GM12891 (cell line): ENCODE data around the gene C10orf95.
A peak's percentile ranks its signal among the peaks of the same experiment; 100 is the strongest.

Experiments
- DNase-seq: peaks from one replicate; pipeline ENCODE4 v3.0.0; 2011; ENCODE audit warnings: low spot score; ENCODE audit not compliant: insufficient read length
- FAIRE-seq: peaks from 2 replicates; lab custom pipeline; 2011; peaks lifted over from hg19 to GRCh38; lab: Jason Lieb, UNC
- PAX5 ChIP-seq: IDR thresholded peaks from 2 replicates; pipeline ENCODE4 v1.6.1; 2011; ENCODE audit warnings: low read length, moderate library complexity, mild to moderate bottlenecking; ENCODE audit not compliant: insufficient read depth, severe bottlenecking
- POLR2A ChIP-seq: IDR thresholded peaks from 2 replicates; pipeline ENCODE4 v1.6.1; 2011; ENCODE audit warnings: low read depth, low read length, control low read depth
- POLR2AphosphoS5 ChIP-seq: IDR thresholded peaks from 2 replicates; pipeline ENCODE4 v1.6.1; 2011; ENCODE audit warnings: low read depth, low read length, control low read depth
- POU2F2 ChIP-seq: IDR thresholded peaks from 2 replicates; pipeline ENCODE4 v1.6.1; 2011; ENCODE audit warnings: low read depth, mild to moderate bottlenecking, control low read depth, low read length, moderate library complexity
- SPI1 ChIP-seq: IDR thresholded peaks from 2 replicates; pipeline ENCODE4 v1.6.1; 2011; ENCODE audit warnings: low read depth, low read length, control low read depth
- TAF1 ChIP-seq: IDR thresholded peaks from 2 replicates; pipeline ENCODE4 v1.6.1; 2011; ENCODE audit warnings: low read depth, low read length, control low read depth

C10orf95 gene

DNA sequence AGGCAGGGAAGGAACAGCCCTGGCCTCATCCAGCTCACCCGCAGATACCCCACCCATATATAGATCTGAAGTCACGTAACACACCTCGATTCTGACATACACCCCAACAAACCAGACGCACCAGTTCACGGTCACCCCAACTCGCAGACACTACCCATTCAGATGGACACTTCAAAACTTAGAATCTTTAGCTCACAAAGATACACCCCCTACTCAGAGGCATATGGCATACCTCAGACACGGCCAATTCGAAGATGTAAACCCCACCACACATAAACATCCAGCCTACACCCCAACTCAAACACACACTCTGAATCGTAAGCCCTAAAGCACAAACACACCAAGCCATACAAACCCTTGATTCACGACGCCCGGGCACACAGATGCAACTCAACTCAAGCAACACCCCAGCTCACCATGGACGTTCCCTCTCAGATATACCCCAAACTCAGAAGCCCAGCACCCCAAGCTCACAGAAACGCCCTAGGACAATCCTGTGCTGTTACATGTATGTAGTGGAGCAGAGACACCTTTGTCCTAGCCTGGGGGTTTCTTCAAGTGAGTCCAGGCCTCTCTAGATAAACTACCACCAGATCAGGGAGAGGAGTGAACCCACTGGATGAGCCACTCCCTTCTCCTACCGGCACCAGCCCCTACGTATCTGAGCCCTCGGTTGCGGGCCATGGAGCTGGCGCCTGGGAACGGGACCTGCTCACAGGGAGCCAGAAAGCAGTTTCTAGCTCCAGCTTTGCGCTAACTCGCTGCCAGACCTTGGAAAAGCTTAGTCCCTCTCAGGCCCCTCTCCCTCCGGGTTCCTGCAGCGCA is 41.5 kb downstream of the C10orf95 start:
- peak; percentile 30 for DNase-seq
- FAIRE-seq: peak; percentile 35
- peak; percentile 44; the same call in 1 of the 2 replicates for TF ChIP-seq POLR2A
- no peak for TF ChIP-seq TAF1
- no peak for TF ChIP-seq SPI1
- 0 out of 2 replicates have a peak, but pooled peaks have one; percentile 54 for TF ChIP-seq POU2F2
- TF ChIP-seq POLR2AphosphoS5: no peak

DNA sequence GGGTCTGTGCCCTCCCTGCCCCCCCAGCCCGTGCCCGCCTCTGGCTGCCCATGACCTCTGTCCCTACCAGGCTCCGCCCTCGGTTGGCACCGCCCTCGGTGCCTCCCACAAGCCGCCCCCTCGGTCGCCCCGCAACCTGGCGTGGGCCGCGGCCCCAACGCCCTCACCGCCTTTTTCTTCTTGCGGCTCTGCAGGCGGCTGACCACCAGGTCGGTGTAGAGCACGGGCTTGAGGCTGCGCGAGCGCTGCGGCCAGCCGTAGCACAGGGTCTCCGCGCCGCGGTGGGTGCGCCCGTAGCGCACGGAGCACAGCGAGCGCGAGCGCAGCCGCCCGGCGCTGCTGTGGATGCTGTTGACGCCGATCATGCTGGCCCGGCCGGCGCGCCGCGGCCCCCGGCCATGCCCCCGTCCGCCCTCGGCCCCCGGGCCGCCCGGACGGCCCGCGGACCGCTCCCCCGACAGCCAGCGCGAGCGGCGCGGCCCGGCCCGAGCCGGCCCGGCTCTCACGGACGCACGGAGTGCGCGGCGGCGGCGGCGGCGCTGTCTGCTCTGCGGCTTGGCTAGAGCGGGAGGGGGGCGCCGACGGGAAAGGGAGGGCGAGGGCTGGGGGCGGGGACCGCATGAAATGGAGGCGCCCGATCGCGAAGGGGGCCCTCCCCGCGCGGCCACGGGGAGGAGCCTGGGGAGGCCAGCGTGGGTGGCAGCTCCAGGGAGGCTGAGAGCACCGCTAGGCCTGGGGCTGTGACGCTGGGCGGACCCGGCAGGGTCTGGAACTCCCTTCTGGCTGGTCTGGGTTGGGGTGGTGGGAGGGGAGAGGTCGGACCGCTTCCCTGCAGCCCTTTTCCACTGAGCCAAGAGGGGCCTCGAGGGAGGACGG is 42.4 kb downstream of the C10orf95 start:
- no peak for DNase-seq
- FAIRE-seq: peak; percentile 57
- no peak for TF ChIP-seq POLR2AphosphoS5
- TF ChIP-seq POU2F2: no peak; the same call in none of the 2 replicates
- TF ChIP-seq PAX5: no peak
- no peak for TF ChIP-seq SPI1
- no peak for TF ChIP-seq TAF1
- no peak for TF ChIP-seq POLR2A

DNA sequence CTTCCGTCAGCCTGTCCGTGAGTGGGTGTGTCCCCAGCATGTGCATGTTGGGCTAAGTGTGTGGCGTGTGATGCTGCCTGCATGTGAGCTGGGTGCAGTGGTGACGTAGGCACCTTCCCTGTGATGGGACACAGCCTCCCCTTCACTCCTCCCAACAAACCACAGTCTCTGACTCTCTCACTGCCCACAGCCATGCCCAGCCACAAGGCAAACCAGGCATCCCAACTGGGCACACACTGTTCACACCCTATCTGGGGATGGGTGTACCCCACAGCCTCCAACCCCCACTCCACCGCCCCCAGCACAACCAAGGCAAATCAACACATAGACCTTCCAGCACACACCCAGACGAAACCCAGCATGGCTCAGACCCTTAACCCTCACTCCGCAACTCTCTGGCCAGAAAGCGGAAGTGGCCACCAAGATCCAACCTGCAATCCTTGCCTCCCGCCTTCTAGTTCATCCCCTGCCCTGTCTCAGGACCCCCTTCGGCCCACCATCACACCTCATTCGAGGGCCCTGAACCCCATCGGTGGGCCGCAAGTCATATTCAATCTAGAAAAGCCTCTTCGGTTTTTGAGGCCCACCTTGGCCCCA is 43.1 kb downstream of the C10orf95 start:
- DNase-seq (no peak), FAIRE-seq (no peak)
- TF ChIP-seq POU2F2 (no peak; the same call in 1 of the 2 replicates), PAX5 (no peak), POLR2A (0 out of 2 replicates have a peak, but pooled peaks have one; percentile 60), TAF1 (no peak)

DNA sequence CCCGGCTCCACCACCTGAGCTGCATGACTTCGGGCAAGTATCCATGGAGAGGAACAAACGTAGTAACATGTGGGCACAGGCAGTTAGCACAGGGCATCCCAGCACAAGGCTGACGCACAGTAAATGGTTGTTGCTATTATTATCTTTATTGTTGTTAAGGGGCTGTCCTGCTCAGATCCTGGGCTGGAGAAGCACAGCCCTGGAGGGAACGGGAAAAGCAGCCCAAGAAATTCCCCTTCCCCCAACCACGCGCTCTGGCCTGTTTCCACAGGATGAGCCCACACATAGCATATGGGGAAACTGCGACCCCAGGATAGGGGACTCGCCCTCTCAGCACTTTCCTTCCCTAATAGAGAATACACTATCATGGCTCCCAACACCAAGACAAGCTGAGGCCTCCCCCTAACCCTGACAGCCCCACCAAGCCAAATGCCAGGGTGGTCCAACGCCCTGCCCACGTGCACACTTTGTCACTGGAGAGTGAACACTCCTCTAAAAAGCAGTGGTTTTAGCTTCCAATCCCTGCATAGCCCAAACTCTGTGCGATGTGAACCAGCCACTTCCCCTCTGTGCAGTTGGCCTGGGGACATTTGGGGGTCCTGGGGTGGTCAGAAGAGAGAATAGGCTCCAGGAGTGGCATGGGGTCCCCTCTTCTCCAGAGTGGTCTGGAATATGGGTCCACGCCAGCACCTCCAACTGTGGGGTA is 43.8 kb downstream of the C10orf95 start:
- no peak for FAIRE-seq
- no peak for DNase-seq
- TF ChIP-seq PAX5 (no peak), SPI1 (no peak), POLR2AphosphoS5 (no peak; the same call in none of the 2 replicates), POLR2A (peak; percentile 10; the same call in 1 of the 2 replicates), TAF1 (no peak), POU2F2 (no peak)

DNA sequence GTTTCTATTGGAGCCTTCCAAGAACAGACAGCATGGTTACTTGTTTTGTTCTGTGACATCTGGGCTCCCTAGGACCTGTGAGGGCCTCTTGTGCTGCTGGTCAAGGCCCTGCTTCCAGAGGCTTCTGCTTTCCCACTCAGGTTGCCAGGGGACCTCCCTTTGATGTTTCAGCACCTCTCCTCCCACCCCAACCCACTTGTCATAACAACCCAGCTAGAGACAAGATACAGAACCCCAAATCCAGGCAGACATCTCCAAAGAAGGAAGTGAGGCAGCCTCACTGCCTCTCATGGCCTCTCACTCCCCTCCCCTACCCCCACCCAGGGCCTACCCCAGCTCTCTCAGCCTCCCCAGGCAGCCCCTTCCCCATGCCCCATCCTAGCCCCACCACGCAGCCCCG is 44.5 kb downstream of the C10orf95 start:
- TF ChIP-seq PAX5 (no peak), POU2F2 (no peak), POLR2AphosphoS5 (peak; percentile 1; the same call in 1 of the 2 replicates), TAF1 (no peak), POLR2A (no peak), SPI1 (peak; percentile 19; the same call in 1 of the 2 replicates)
- DNase-seq (no peak), FAIRE-seq (no peak)

DNA sequence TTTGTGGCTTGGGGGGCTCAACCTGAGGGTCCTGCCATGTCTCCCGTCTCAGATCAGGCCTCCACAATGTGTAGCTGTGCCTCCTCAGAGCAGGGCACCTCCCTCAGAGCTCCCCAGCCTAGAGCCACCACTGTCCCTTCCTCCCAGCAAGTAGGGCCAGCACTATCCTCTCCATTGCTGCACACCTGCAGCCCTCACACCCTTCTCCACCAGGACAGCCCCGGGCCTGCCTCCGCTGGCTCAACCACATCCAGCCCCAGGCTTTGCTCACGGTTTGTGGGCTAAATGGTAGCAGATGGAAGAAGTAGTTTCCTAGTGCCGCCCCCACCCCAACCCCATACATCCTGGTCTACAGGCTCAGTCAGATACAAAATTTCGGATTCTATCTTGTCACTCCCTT is 45.7 kb downstream of the C10orf95 start:
- no peak for DNase-seq
- FAIRE-seq: no peak
- TF ChIP-seq TAF1: 0 out of 2 replicates have a peak, but pooled peaks have one; percentile 0
- TF ChIP-seq POLR2AphosphoS5: peak; percentile 72; the same call in 1 of the 2 replicates
- TF ChIP-seq POLR2A: no peak; the same call in none of the 2 replicates

DNA sequence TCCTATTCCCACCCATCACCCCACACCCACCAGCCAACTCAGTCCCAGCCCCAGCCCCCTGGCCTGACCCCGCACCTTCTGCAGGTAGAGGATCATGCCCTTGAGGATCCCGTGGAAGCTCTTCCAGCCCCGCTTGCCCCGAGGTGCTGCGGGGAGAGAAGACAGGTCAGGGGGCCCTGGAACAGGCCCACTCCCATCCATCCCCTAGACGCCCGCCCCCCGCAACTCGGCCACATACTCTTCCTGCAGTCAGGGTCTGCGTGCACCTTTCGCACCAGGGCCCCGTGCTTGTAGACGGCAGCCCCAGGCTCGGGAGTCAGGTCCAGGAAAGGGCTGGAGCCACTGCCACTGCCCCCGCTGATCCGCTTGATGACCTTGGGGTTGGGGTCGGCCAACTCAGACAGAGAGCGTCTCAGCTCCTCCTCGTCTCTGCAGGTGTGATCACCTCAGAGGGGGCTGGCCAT is 46.2 kb downstream of the C10orf95 start:
- DNase-seq (no peak), FAIRE-seq (no peak)
- TF ChIP-seq POU2F2: no peak
- TF ChIP-seq POLR2AphosphoS5: peak; percentile 78
- no peak for TF ChIP-seq SPI1
- peak; percentile 19 for TF ChIP-seq POLR2A
- no peak for TF ChIP-seq TAF1
- TF ChIP-seq PAX5: no peak

DNA sequence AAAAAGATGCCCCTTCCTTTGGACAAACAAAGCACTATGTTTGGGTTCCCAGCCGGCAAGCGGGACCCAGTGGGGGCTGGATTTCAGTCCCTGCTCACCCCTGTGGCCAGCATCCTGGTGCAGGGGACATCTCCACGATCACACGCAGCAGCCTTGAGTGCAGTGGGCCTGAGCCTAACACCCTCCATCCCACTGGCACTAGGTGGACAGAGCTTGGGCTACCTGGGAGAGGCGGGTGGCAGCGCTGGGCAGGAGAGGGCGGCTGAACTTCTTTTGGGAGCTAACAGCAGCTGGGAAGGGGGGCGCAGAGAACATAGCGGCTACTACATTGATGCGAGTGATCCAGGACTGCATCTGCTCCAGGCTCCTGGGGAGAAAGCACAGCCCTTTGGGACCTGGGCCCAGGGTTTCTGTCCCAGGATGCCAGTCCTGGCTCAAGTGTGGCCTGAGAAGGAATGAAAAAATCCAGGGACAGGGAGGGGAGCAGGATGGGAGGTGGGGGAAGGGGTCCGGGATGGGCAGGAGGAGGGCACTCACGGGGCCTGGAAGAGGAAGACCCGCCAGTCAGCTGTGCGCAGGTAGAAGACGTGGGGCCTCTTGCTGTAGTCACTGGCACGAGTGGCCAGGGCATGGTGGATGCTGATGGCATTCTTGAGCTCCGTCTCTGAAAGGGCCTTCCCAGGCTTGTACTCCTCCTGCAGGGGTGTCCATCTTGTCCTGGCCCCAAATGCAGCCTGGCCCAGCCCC is 46.8 kb downstream of the C10orf95 start:
- DNase-seq (no peak), FAIRE-seq (no peak)
- 0 out of 2 replicates have a peak, but pooled peaks have one; percentile 17 for TF ChIP-seq POLR2AphosphoS5
- no peak for TF ChIP-seq SPI1
- TF ChIP-seq POLR2A: peak; percentile 70
- no peak for TF ChIP-seq PAX5
- 0 out of 2 replicates have a peak, but pooled peaks have one; percentile 37 for TF ChIP-seq POU2F2
